SK-N-MC (cell line): ENCODE data around the gene USP9X.

ENCODE experiments used
- DNase-seq: peaks from one replicate; pipeline ENCODE4 v3.0.0-alpha.2; 2011; ENCODE audit warnings: low read depth, low spot score
- H3K27ac ChIP-seq: fragments of 200-600 bp; sonication (generic); 2 replicates; pipeline ENCODE4 v1.5.1; 2016; ENCODE audit warnings: mixed run types
- H3K36me3 ChIP-seq: fragments of 200-600 bp; sonication (generic); 2 replicates; pipeline ENCODE4 v1.6.1; 2017; ENCODE audit warnings: antibody characterized with exemption, low read length, mixed read lengths; ENCODE audit not compliant: insufficient read depth
- H3K4me3 ChIP-seq: fragments of 200-600 bp; sonication (generic); 2 replicates; pipeline ENCODE4 v1.5.1; 2016
- H3K9ac ChIP-seq: fragments of 200-600 bp; sonication (generic); 2 replicates; pipeline ENCODE4 v1.8.0; 2017; ENCODE audit warnings: mixed run types, mixed read lengths; ENCODE audit not compliant: insufficient read length
- H3K9me3 ChIP-seq: fragments of 200-600 bp; sonication (generic); 2 replicates; pipeline ENCODE4 v1.6.1; 2017; ENCODE audit warnings: low read depth, mild to moderate bottlenecking, antibody characterized with exemption, low read length, moderate library complexity, mixed read lengths
- EZH2 ChIP-seq: fragments of 200-600 bp; sonication (generic); IDR thresholded peaks from one replicate; pipeline ENCODE4 v1.6.1; 2017; ENCODE audit warnings: antibody characterized with exemption
- FOXP2 ChIP-seq: optimal IDR thresholded peaks from 2 replicates; pipeline ENCODE3; 2011; ENCODE audit warnings: mild to moderate bottlenecking, moderate library complexity; ENCODE audit not compliant: insufficient read depth; ENCODE audit errors: extremely low read length, control extremely low read depth
- POLR2AphosphoS5 ChIP-seq: IDR thresholded peaks from 2 replicates; pipeline ENCODE4 v1.6.1; 2012; ENCODE audit warnings: mild to moderate bottlenecking, low read depth, low read length, borderline replicate concordance

USP9X gene

DNA sequence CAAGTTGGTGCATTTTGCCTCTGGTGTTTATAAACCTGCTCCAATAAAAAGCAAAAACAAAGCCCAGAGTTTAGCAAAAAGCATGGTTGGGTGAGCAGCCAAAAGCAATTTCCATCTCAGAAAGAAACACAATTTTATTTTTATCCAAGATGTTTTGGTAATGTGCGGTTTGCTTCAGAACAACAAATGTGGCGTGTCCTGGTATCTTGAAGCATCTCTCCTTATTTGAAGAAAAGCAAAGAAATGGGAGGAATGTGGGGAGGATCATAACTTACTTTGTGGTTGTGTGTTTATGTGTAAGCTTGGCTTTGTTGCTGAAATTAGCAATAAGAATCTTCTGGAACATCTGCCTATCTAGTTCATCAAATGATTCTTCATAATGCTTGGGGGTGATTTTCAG lies 160.4 kb downstream of the USP9X start:
- H3K4me3 ChIP-seq: no peak overlapping the region
- H3K9ac ChIP-seq: no peak overlapping the region
- no peaks in the 10 kb centered on the region for H3K9me3 ChIP-seq
- H3K27ac ChIP-seq: no peak overlapping the region
- TF ChIP-seq POLR2AphosphoS5 (no peak), EZH2 (no peak), FOXP2 (no peak)
- DNase-seq: no peak
- no peaks in the 10 kb centered on the region for H3K36me3 ChIP-seq

DNA sequence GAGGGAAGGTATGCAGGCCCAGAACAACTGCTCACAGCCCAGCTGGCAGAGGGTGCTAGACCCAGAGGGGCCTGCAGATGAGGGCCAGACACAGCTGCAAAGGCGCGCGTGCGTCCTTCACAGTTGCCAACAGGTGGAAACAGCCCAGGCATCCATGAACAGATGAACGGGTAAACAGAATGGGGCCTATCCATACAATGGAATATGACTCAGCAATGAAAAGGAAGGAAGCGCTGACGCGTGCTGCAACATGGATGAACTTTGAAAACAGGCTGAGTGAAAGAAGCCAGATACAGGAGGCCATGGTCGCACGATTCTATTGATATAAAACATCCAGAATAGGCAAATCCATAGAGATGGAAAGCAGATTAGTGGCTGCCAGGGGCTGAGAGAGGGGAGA lies 165.6 kb downstream of the USP9X start:
- TF ChIP-seq EZH2 (no peak), POLR2AphosphoS5 (no peak), FOXP2 (no peak)
- Histone ChIP-seq H3K4me3 (no peak overlapping the region), H3K9me3 (no peaks in the 10 kb centered on the region), H3K27ac (no peak overlapping the region), H3K36me3 (no peaks in the 10 kb centered on the region), H3K9ac (no peak overlapping the region)
- DNase-seq: no peak

DNA sequence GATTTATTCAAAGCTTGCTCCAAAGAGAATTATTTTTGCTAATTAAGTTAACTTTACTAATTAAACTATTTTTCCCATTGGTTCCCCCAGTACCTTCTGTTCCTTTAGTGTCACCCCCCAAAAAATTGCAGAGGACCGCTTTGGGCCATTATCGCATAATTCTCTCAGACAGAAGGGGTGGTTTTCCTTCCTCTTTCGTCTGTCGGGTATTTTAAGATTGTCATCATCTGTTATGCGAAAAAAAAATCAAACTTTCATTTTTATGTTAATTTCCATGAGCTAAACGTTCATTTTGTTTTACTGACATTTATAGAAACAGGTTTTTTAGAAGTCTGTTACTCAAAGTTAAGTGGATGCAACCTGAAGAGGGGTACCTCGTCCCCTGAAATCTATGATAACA lies 172.6 kb downstream of the USP9X start:
- no peaks in the 10 kb centered on the region for H3K9me3 ChIP-seq
- TF ChIP-seq FOXP2 (no peak), EZH2 (no peak), POLR2AphosphoS5 (no peak)
- H3K4me3 ChIP-seq: no peak overlapping the region
- DNase-seq: no peak
- no peak overlapping the region for H3K27ac ChIP-seq
- H3K36me3 ChIP-seq: no peaks in the 10 kb centered on the region
- H3K9ac ChIP-seq: no peak overlapping the region

DNA sequence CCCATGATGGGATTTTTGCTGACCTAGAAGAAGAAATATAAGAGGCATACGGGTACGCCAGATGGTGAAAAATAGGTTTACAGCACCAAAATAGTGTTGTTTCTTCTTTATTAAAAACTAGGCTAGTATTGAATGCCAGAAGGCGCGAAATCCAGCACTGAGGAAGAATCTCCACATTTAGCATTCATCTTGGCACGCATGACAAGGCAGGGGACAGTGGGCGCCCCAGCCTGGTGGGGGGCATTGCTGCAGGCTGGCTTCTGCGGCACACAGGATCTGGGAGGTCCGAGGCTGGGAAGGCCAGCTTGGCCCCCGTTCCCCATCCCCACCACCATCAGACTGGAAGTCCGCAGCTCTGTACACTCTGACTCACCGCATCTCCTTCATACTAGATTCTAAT lies 173.0 kb downstream of the USP9X start:
- no peak overlapping the region for H3K4me3 ChIP-seq
- TF ChIP-seq FOXP2: no peak
- no peak for TF ChIP-seq POLR2AphosphoS5
- no peak for TF ChIP-seq EZH2
- H3K36me3 ChIP-seq: no peaks in the 10 kb centered on the region
- no peak for DNase-seq
- no peak overlapping the region for H3K9ac ChIP-seq
- no peaks in the 10 kb centered on the region for H3K9me3 ChIP-seq
- no peak overlapping the region for H3K27ac ChIP-seq

DNA sequence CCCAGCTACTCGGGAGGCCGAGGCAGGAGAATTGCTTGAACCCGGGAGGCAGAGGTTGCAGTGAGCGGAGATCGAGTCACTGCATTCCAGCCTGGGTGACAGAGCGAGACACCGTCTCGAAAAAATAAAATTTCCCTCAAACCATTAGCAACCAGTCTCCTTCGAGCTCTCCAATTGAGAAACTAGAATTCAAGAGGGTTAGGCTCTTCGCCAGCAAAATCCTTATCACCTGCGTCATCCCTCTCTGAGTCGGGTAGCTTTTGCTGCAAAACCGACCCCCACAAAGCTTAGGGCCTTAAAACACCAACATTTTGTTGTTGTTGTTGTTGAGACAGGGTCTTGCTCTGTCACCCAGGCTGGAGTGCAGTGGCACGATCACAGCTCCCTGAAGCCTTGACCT lies 173.6 kb downstream of the USP9X start:
- H3K9ac ChIP-seq: no peak overlapping the region
- no peak overlapping the region for H3K27ac ChIP-seq
- no peak for DNase-seq
- H3K9me3 ChIP-seq: no peaks in the 10 kb centered on the region
- H3K4me3 ChIP-seq: no peak overlapping the region
- no peak for TF ChIP-seq EZH2
- TF ChIP-seq FOXP2: no peak
- no peak for TF ChIP-seq POLR2AphosphoS5
- no peaks in the 10 kb centered on the region for H3K36me3 ChIP-seq

DNA sequence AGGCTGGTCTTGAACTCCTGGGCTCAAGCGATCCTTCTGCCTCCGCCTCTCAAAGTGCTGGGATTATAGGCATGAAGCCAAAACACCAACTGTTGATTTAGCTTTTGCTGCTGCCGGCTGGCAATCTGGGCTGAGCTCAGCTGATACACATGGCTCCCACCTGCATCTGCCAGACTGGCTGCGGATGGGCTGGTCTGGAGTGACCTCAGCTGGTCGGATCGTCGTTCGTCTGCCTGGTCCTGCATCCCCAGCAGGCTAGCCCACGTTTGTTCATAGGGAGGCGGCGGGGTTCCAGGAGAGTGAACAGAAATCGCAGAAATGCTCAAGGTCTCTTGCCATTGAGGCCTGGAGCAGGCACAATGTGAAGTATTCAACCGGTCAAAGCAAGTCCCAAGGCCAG lies 174.3 kb downstream of the USP9X start:
- TF ChIP-seq POLR2AphosphoS5 (no peak), EZH2 (no peak), FOXP2 (no peak)
- no peak for DNase-seq
- no peak overlapping the region for H3K4me3 ChIP-seq
- no peaks in the 10 kb centered on the region for H3K9me3 ChIP-seq
- no peaks in the 10 kb centered on the region for H3K36me3 ChIP-seq
- H3K9ac ChIP-seq: no peak overlapping the region
- no peak overlapping the region for H3K27ac ChIP-seq

DNA sequence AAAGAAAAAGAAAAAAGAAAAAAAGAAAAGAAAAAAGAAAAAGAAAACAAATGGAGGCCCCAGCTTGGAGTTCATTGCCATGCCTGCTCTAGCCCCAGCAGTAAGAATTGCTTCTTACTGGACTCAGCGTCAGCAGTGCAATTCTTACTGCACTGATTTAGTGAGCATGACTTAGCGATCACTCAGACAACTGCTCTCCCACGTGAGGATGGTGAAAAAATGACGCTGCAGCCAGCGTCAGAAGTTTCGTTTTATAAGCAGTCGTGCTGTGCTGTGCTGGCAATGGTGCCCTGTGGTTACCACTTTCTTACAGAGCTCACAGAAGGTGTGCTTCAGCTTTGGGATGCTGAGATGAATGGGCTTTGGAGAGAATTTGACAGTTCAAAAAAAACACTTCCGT lies 180.4 kb downstream of the USP9X start:
- H3K36me3 ChIP-seq: no peaks in the 10 kb centered on the region
- no peak for DNase-seq
- no peak overlapping the region for H3K4me3 ChIP-seq
- H3K27ac ChIP-seq: no peak overlapping the region
- no peak overlapping the region for H3K9ac ChIP-seq
- no peaks in the 10 kb centered on the region for H3K9me3 ChIP-seq
- TF ChIP-seq FOXP2 (no peak), POLR2AphosphoS5 (no peak), EZH2 (no peak)

DNA sequence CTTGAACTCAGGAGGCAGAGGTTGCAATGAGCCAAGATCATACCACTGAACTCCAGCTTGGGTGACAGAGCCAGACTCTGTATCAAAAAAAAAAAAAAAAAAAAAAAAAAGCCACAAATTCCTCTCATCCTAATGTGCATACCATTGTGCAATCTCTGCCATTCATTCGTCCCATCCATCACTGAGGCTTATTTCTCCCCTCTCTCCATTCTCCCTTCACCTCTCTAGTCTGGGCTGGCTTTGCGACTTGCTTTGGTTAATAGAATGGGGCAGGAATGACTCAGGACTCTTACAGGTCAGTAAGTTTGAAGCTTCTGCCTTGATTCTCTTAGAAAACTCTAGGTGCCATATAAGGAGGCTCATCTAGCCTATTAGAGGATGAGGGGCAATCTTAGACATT lies 188.4 kb downstream of the USP9X start:
- TF ChIP-seq FOXP2 (no peak), EZH2 (no peak), POLR2AphosphoS5 (no peak)
- no peak overlapping the region for H3K27ac ChIP-seq
- DNase-seq: no peak

DNA sequence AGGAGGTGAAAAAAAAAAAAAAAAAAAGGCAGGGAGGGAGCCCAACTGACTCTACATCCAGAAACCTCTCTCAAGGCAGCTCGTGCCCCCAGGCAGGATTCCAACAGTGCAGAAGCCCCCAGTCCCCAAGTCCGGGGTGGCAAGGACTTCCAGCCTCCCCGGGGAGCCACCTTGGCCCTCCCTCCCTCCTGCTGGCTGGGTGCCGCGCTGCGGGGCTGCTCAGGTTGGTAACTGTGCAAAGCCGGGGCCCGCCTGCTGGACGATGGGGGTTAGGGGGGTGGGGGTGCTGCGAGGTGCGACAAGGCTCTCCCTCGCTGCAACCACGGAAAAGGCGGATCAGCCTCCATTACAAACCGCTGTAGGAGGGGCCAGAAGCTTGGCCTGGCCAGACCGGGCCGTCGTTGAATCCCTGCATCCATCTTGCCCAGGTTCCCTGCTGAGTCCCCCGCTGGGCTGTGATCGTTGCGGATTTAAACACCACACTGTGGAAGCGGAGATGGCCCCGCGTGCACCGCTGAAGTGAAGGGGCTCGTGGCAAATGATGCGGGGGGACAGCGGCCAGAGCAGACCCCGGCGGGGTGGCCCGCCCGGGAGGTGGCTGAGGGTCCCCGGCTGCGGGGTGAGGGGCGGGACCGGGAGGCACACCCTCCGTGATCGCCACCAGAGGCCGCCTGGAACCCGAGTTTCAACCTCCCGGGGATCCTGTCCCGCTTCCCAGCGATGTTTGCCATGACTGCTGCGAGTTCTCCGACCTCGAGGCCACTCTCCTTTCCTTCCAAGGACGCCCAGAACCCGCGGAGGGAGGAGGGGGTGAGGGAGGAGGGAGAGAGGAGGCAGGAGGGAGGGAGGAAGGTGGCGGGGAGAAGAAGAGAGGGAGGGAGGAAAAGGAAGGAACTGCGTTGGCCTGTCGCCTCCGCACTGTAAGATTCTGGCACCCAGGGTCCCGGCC lies 190.7 kb downstream of the USP9X start:
- Histone ChIP-seq H3K36me3 (no peaks in the 10 kb centered on the region), H3K4me3 (peak overlapping the region; percentile 73), H3K9ac (no peak overlapping the region), H3K27ac (no peak overlapping the region), H3K9me3 (no peaks in the 10 kb centered on the region)
- TF ChIP-seq EZH2 (no peak), FOXP2 (no peak), POLR2AphosphoS5 (no peak)
- no peak for DNase-seq

More for the DNA sequence above, 188.4 kb downstream of the USP9X start:
- H3K9me3 ChIP-seq: no peaks in the 10 kb centered on the region
- H3K9ac ChIP-seq: no peak overlapping the region
- no peaks in the 10 kb centered on the region for H3K36me3 ChIP-seq
- no peak overlapping the region for H3K4me3 ChIP-seq
